GM21576 (cell line): Measurements from ENCODE around the gene SAMD10.
"Not testable (repeated sequence)": the region's sequence is repeated elsewhere in the genome, so short reads cannot be mapped to it uniquely, and the experiment has no call there.

Experiments
- ATAC-seq: cut with Tn5 transposase; IDR thresholded peaks from one replicate; pipeline ENCODE4 v1.9.1; 2021; ENCODE audit warnings: mild to moderate bottlenecking, moderate library complexity; ENCODE audit not compliant: unreplicated experiment

SAMD10 gene

DNA sequence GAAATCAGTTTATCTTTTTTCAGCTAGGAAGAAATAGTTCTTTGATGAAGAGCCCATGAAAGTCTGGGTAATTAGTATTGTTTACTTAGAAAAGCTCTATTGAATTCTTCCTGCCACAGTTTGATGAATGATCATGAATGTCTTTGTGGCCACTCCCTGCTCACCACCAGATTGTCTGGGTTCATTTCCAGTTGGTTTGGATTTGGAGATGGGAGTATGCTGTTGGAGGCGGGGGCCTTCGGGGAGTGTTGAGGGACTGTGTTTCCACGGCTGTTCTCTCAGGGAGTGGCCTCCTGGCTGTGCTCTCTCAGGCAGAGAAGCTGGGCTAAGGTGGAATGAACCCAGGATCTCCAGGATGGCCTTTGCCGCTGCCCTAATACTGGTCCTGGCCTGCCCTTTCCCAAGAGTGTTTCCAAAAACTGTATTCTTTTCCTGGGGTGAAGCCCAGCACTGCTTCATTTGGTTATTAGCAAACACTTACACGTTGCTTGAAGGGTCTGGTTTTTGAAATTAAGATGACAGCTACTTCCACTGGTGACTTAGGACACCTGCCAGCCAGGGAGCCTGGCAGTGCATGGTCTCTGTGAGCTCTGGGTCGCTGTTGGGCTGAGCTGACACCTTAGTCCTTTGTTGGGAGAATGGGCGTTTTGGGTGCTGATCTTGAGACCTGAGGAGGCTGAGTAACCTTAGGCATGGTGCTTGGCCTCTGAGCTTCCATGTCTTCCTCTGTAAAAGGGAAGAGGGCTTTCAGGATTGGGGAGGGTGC lies 24.7 kb upstream of the SAMD10 start:
- ATAC-seq, result no peak

DNA sequence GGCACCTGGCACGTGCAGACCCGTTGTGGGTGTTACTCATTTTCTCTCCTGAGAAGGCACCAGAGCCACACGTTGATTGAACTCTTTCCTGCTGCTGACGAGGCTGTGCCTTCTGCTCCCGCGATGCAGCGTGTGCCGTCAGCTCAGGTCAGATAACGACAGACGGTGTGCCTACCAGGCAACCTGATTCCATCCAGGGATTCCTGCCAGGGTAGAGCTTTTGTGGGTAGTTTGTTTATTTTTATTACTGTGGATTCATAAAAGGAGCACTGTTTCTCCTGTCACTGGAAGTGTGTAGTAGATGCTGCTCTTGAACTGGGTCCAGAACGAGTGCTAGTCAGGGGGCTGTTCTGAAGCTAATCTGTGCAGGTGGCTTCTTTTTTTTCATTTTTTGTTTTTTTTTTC lies 22.2 kb upstream of the SAMD10 start:
- no peak for ATAC-seq

DNA sequence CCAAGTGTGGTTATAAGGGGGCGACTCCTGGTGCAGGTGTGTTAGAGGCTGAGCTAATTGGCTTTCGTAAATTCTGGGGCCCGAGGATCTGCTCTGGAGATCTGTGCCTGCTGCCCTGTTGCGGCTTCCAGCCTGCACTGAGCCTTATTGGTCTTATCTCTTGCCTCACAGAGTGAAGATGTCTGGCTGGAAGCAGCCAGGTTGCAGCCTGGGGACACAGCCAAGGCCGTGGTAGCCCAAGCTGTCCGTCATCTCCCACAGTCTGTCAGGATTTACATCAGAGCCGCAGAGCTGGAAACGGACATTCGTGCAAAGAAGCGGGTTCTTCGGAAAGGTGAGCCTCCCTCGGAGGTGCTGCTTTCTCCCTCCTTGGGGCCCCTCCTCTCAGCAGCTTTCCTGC lies 21.5 kb upstream of the SAMD10 start:
- no peak for ATAC-seq

DNA sequence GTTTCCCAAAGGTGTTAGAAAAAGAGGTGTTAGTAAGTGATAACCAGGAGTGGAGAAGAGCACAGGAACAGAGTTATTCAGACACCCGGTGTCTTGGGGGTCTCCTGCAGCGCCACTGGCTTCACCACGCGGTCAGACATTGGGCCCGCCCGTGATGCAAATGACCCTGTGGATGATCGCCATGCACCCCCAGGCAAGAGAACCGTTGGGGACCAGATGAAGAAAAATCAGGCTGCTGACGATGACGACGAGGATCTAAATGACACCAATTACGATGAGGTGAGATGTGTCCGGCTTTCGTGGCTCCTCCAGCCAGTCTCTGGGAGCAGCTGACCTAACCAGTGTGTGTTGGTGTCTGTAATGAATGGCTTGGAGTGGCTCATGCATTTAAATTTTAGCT lies 3.5 kb upstream of the SAMD10 start:
- no peak for ATAC-seq

DNA sequence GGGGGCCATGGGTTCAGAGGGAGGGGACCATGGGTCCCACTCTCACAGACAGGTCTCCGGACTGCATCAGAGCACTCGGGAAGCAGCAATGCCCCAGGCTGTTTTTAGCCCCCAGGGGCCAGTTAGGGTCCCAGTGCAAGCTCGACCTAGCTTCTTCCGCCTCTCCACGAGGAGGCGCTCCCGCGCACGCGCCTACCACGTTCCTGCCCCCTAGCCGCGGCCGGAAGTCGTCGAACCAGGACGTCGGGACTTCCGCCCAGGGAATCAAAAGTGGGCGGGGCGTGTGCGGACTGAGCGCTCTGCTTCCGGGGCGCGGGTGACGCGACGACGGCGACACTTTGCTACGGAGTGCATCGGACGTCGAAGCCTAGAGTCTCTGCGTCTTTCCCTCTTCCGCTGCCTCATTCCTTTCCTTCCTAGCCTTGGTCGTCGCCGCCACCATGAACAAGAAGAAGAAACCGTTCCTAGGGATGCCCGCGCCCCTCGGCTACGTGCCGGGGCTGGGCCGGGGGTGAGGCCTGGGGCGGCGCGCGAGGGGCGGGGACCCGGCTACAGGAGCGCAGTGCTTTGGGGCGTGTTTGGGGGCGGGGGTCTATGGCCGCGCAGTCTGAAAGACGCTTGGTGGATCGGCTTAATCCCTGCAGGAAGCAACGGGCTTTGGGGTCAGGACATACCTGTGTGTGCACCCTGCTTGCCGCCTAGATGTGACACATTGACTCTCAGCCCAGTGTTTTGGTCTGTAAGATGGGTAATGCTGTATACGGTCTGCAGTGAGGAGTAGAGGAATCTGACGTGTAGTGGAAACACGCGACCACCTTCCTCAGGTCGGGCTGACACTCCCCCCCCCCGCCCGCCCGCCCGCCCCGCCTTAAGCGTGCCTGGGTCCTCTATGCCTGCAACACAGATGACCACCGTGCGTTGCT lies 1.6 kb upstream of the SAMD10 start, which contains the start of gene PRPF6:
Gene PRPF6 (plus strand): TSS at position 327 of the 923 bp plus-strand sequence. CDS start 114 bp downstream, at position 441.
- peak; percentile 42 for ATAC-seq

DNA sequence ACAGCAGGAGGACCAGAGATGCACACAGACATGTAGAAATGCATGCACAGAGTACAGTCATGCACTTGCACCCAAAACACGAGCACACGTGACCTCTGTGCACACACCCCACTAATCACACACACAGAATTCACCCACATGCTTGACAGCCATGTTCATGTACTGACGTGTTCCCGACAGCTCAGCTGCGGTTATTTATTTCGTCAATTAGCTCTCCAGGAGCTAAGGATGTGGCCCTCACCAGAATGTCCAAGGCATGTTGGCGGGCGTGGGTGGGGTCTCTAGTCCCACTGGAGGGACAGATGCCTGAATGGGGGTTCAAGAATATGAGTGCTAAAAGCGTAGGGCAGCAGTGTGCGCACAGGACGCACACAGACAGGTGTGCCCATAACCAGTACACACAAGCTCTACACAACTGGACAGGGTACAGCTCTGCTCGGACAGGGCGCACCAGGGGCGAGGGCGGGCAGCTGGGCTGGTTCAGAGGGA lies 919 bp upstream of the SAMD10 start:
- ATAC-seq, result peak; percentile 8

DNA sequence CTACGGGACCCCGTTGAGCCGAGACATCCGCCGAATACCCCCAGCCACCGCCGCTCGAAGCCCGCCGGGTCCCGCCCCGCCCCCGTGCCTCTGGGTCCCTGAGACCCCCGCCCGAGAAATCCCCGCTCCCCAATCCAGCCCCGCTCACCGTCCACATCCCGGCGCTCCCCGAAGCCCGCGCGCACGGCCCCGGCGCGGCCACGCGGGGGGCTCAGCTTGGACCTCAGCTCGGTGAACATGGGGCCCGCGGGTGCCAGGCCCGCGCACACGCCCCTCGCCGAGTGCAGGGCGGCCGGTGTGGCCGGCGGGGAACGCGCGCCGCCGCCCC lies 249 bp downstream of the SAMD10 start:
- no peak for ATAC-seq

DNA sequence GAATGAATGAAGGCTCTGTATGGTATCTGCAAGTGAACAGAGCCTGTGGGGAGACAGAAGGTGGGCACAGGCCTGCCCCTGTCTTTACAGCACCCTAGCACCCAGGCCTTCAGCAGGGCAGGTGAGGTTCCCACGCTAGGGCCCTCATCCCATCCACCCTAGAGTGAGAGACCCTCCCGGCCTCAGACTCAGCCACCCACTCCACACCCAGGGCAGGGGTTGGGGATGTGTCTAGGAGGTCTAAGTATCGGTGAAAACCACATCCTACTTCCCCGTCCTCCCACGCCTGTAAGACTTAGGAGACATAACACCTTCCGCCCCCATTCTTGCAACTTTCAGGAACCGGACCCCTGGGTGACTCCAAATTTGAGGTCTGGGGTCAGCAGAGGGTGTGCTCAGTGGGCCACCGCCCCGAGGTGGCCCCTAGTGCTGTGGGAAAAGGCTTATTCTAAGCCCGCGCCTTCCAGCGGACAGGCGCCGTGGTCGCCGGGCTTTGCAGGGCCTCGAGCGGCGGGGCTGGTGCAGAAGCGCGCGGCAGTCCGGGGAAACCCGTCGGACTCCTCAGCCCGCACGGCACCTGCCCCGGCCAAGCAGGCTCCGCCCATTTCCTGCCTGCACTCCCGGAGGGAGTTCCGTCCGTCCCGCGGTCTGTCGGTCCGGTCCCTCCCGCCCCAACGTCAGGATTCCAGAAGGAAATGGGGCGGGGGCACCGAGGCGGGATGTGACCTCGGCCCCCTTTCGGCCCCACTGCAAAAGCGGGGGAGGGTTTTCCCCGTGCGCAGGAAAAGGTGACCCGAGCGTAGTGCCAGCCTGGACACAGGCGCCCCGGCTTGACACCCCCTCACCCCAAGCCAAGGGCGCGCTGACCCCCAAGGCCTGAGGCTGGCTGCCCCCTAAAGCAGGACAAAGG lies 868 bp downstream of the SAMD10 start:
- peak; percentile 37 for ATAC-seq

DNA sequence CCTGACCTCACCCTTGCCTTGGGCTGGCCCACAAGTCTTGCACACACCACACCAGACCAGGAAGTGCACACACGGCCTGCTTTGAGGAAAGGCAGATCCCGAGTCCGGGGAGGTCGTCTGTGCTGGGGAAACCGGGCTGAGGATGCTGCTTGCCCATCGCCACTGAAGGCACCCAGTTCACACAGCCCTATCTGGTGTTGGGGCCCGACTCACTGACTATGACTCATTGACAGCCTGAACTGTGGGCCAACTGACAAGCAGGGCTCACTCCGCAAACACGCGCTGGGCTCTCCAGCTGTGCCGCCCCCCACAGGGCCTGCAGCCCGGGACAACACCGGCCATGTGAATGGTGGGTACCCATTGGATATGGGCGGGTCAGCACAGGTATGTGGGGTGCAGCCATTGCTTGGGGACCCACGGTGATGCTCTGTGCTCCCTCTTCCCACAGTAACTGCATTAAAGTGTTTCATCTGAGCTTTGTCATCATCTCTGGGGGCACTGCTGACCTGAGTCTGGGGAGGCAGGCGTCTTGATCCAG lies 1.6 kb downstream of the SAMD10 start:
- ATAC-seq, result no peak

DNA sequence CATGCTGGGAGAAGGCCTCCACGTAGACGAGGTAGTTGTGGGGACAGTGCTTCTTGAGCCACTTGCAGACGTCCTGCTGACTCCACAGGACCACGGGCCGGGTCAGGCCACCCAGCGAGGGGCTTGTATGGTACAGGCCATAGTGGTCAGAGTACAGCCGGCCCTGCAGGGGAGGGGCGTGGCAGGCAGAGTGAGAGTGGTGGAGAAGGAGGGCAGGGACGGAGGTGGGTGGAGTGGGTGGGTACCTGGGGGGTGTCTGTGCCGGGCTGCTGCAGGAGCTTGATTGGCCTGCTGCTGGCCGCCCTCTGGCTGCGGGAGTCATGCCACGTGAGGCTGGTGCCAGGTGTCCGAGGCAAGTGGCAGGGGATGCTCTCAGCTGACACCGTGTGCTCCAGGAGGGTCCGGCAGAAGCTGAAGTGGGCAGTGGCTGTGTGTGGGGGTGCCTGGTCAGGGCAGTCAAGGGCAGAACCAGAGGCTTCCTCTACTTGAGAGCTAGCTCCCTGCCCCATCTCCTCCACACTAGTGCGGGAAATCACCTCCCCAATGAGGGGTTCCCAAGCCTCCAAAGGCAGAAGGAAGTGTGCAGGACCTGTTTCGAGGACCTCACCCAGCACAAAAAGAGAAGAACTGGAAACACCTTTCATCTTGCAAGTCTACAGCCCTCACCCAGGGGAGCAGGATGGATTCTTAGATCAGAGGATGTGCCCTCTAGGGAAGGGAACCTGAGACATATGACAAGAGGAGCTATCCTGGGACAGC lies 2.3 kb downstream of the SAMD10 start:
- no peak for ATAC-seq

DNA sequence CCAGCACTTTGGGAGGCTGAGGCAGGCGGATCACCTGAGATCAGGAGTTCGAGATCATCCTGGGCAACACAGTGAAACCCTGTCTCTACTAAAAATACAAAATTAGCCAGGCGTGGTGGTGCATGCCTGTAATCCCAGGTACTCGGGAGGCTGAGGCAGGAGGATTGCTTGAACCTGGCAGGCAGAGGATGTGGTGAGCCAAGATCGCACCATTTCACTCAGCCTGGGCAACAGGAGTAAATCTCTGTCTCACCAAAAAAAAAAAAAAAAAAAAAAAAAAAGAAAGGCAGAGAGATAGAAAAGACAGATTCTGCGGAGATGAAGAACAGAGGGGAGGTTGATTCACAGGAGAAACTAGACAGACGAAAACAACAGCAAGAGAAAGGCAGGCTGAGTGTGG lies 2.9 kb downstream of the SAMD10 start:
- ATAC-seq, result not testable (repeated sequence)

DNA sequence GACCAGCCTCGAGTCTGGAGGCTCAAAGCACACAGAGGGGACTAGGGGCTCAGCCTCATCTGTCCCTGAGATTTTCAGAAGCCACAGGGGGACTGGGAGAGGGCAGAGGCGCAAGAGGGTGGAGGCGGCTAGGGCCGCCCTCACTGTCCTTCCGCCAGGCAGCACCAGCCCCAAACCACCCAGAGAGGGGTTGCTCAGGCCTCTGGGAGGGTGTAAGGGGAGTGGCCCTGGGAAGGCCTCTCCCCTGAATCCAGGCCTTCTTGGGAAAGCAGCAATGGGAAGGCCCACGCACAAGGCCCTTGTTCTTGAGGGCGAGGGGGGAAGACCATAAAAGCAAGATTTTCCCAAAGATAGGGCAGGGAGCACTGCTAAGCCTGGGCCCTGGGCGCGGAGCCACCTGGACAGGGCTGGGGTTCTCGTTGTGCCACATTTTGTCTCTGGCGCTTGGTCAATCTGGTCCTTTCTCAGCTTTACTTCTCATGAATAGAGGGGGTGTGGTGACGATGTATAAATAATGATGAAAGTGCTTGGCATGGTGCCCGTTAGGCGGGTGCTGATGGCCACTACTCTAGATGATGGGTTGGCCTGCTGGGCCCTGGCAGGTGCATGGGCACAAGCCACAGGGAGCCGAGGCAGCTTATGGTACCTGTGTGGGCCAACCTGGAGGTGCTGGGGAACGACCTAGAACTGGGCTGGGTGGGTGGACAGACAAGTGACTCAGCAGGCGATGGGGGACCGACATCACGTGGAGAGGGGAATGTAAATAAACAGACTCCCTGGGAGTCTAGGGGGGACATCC lies 4.8 kb downstream of the SAMD10 start:
- ATAC-seq, result no peak

DNA sequence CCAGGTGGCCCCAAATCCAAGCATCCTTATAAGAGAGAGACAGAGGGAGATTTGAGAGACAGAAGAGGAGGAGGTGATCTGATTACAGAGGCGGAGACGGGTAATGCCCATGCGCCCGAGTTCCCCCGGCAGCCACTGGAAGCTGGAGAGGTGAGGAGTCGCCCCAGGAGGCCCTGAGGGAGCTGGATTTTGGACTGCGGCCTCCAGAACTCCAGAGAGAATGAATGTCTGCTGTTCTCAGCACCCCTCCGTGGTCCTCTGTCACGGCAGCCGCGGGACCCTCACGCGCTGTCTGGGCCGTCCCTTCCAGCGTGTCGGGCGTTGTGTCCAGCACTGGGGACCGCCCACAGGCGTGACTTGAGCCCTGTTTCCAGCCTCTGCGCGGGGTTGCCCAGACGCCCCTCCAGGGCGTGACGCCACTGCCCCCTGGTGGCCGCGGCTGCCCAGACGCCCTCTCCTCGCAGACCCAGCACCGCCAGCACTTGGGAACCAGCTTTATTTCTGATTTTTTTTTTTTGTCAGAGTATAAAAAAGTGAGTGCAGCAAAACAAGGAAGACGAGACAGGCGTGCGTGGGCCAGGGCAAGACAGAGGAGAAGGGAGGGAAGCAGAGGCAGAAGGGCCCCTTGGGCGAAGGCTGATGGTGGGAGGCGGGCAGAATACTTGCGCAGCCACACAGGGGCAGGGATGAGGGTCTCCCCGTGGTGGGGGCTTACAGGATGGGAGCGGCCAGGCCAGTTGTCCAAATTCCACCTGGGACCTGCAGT lies 5.6 kb downstream of the SAMD10 start:
- ATAC-seq, result no peak

DNA sequence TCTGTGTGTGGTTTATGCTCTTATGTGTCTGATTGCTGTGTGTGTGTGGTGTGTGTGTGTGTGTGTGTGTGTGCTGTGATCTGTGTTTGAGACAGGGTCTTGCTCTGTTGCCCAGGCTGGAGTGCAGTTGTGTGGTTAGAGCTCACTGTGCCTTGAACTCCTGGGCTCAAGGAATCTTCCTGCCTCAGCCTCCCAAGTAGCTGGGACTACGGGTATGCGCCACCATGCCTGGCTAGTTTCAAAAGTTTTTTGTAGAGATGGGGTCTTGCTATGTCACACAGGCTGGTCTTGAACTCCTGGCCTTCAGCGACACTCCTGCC lies 6.3 kb downstream of the SAMD10 start:
- ATAC-seq, result no peak

DNA sequence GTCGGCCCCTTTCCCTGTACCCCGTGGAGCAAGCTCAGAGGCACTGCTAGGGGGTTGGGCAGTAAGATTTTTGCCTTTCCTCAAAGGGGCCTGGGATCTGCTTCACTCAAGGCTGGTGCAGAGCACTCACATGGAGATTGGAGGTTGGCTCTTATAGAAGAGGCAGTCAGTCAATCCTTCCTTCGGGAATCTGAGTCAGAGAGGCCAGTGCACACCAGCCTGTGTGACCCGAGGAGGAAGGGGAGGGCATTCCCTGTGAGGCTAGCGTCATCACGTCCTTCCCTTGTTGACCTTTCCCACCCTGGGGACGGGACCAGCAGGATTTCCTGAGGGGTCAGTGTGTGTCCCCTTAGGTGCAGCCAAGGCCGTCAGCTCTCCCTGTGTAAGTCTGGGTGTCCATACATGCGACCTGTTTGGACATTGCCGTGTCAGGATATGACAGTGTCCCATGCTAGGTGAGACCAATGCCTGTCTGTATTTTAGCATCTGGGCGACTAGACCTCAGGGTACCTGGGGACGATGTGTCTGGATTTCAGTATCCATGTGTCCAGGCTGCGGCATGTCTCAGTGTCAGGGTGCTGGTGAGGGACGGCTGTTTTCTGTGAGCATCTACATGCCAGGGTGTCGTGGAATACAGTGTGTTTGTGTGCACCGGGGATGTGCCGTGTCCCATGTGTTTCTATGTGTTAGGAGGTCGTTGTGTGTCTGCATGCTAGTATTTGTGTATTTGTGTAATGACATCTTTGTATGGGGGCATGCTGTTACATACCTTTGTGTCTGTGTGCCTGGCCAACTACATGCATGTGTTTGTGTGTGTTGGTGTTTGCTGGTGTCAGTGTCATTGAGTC lies 6.9 kb downstream of the SAMD10 start:
- ATAC-seq, result no peak

DNA sequence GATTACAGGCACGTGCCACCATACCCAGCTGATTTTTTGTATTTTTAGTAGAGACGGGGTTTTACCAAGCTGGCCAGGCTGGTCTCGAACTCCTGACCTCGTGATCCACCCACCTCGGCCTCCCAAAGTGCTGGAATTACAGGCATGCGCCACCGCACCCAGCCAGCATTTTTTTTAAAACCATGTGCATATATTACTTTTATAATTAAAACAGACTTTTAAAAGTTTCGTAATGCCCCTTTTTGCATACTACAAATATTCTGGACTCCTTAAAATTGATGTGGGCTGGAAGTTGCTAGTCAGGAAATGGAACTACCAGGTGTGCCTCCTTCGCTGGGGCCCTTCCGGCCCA lies 7.5 kb downstream of the SAMD10 start:
- not testable (repeated sequence) for ATAC-seq

DNA sequence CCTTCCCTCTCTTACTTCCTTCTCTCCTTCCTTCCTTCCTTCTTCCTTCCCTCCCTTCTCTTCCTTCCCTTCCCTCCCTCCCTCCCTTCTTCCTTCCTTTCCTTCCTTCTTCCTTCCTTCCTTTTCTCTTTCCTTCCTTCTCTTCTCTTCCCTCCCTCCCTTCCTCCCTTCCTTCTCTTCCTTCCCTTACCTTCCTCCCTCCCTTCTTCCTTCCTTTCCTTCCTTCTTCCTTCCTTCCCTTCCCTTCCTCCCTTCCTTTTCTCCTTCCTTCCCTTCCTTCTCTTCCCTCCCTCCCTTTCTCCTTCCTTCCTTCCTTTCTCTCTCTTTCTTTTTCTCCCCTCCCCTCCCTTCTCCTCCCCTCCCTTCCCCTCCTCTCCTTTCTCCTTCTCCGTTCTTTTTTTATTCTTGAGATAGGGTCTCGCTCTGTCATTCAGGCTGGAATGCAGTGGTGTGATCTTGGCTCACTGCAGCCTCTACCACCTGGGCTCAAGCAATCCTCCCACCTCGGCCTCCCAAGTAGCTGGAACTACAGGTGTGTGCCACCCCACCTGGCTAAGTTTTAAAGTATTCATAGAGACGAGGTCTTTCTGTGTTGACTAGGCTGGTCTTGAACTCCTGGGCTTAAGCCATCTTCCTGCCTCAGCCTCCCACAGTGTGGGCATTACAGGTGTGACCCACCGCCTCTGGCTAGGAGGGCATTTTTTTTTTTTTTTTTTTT lies 8.6 kb downstream of the SAMD10 start:
- ATAC-seq, result no peak
